B cell (primary cell): Measurements from ENCODE around the gene PTPN13. TPM values are rescaled to one million over a fixed set of nuclear protein-coding genes. Genes with fewer than 3 reads are reported as not detected.

ENCODE experiments used
- ATAC-seq: fragments of 200-7000 bp; cut with Tn5 transposase; one replicate; pipeline ENCODE4 v1.10.0; 2021; ENCODE audit warnings: low read depth, mild to moderate bottlenecking, moderate number of reproducible peaks, moderate library complexity
- CTCF ChIA-PET: fragments of 350-600 bp; sonication (Branson Sonifier 250); formaldehyde crosslinking; loops from one replicate; lab custom pipeline; 2021; ENCODE audit warnings: antibody characterized with exemption, inconsistent platforms; lab: Charles Lee
- POLR2A ChIA-PET: fragments of 350-600 bp; sonication (Branson Sonifier 250); formaldehyde crosslinking; loops from one replicate; lab custom pipeline; 2021; ENCODE audit warnings: antibody characterized with exemption; lab: Charles Lee
- DNase-seq: peaks from one replicate; pipeline ENCODE4 v3.0.0; 2013
- H2AFZ ChIP-seq: 2 replicates; pipeline ENCODE4 v1.6.1; 2012; ENCODE audit warnings: mild to moderate bottlenecking, low read depth, low read length; ENCODE audit not compliant: insufficient read depth, poor library complexity, severe bottlenecking
- H3K27ac ChIP-seq, 2 donors: 1 replicate in 1 of 2; 2 replicates in 1 of 2; pipeline ENCODE4 v1.5.1; 2012 to 2013; ENCODE audit warnings: low read length in 2 of 2, mild to moderate bottlenecking in 2 of 2, moderate library complexity in 1 of 2
- H3K27me3 ChIP-seq, 4 experiments: fragments of 200-600 bp in 1 of 4; sonication (generic) in 1 of 4; replicated peaks in 1 of 4; 1 replicate in 2 of 4; 2 replicates in 2 of 4; pipeline versions ENCODE4 v1.6.1 to v1.7.0; 2013 to 2016; ENCODE audit warnings: low read length in 3 of 4, mild to moderate bottlenecking in 2 of 4, mixed read lengths in 1 of 4, moderate library complexity in 1 of 4; ENCODE audit not compliant: insufficient read depth in 4 of 4, control insufficient read depth in 3 of 4; ENCODE audit errors: control extremely low read depth in 1 of 4
- H3K36me3 ChIP-seq, 2 experiments: replicated peaks in 1 of 2; 1 replicate in 1 of 2; 2 replicates in 1 of 2; pipeline versions ENCODE4 v1.6.1 to v1.7.1; 2013; ENCODE audit warnings: low read length in 1 of 2; ENCODE audit not compliant: insufficient read depth in 2 of 2, control insufficient read depth in 1 of 2; ENCODE audit errors: control extremely low read depth in 1 of 2, extremely low read depth in 1 of 2
- H3K4me1 ChIP-seq, 2 donors: fragments of 200-600 bp in 1 of 2; sonication (generic) in 1 of 2; 1 replicate in 1 of 2; 2 replicates in 1 of 2; pipeline versions ENCODE4 v1.5.1 to v1.6.1; 2013 to 2017; ENCODE audit warnings: low read length in 2 of 2; ENCODE audit not compliant: control insufficient read depth in 2 of 2, insufficient read depth in 2 of 2
- H3K4me2 ChIP-seq: replicated peaks from 2 replicates; pipeline ENCODE3; 2012; ENCODE audit warnings: mild to moderate bottlenecking, low read depth, low read length; ENCODE audit not compliant: poor library complexity, severe bottlenecking
- H3K4me3 ChIP-seq, 5 experiments: fragments of 200-600 bp in 1 of 5; sonication (generic) in 1 of 5; 1 replicate in 3 of 5; 2 replicates in 2 of 5; pipeline versions ENCODE4 v1.5.1 to v1.7.0; 2011 to 2016; ENCODE audit warnings: low read length in 4 of 5, mild to moderate bottlenecking in 4 of 5, low read depth in 2 of 5, control low read depth in 1 of 5, moderate library complexity in 1 of 5; ENCODE audit not compliant: insufficient read depth in 1 of 5; ENCODE audit errors: control extremely low read depth in 1 of 5, extremely low read depth in 1 of 5
- H3K79me2 ChIP-seq: fragments of 200-600 bp; sonication (generic); one replicate; pipeline ENCODE4 v1.6.0; 2016; ENCODE audit warnings: low read length; ENCODE audit not compliant: control insufficient read depth, insufficient read depth
- H3K9ac ChIP-seq: fragments of 200-600 bp; sonication (generic); 2 replicates; pipeline ENCODE4 v1.6.1; 2017; ENCODE audit warnings: mild to moderate bottlenecking, low read length, moderate library complexity
- H3K9me3 ChIP-seq, 3 donors: one replicate each; pipeline versions ENCODE4 v1.6.1 to v1.7.1; 2013; ENCODE audit warnings: low read length in 2 of 3; ENCODE audit not compliant: control insufficient read depth in 2 of 3, insufficient read depth in 1 of 3; ENCODE audit errors: control extremely low read depth in 1 of 3
- H4K20me1 ChIP-seq: 2 replicates; pipeline ENCODE4 v1.6.0; 2012; ENCODE audit warnings: mild to moderate bottlenecking, low read length; ENCODE audit not compliant: insufficient read depth, control insufficient read depth, poor library complexity, severe bottlenecking
- H3K27ac Mint-ChIP-seq: one replicate; pipeline ENCODE4 v1.8.0; 2021; ENCODE audit warnings: mixed read lengths
- H3K27me3 Mint-ChIP-seq: one replicate; pipeline ENCODE4 v1.8.0; 2021; ENCODE audit warnings: mixed read lengths
- H3K4me1 Mint-ChIP-seq: one replicate; pipeline ENCODE4 v1.8.0; 2021; ENCODE audit warnings: mixed read lengths
- H3K4me3 Mint-ChIP-seq: one replicate; pipeline ENCODE4 v1.8.0; 2021; ENCODE audit warnings: mixed read lengths
- H3K9me3 Mint-ChIP-seq: one replicate; pipeline ENCODE4 v1.8.0; 2022; ENCODE audit warnings: mixed read lengths; ENCODE audit not compliant: insufficient read depth
- CTCF ChIP-seq: fragments of 200-600 bp; IDR thresholded peaks from one replicate; pipeline ENCODE4 v1.8.0; 2022; ENCODE audit warnings: antibody characterized with exemption, mild to moderate bottlenecking
- EZH2 ChIP-seq: IDR thresholded peaks from 2 replicates; pipeline ENCODE4 v1.6.1; 2012; ENCODE audit warnings: borderline replicate concordance, low read depth, mild to moderate bottlenecking, moderate library complexity, low read length; ENCODE audit not compliant: insufficient read depth, poor library complexity, severe bottlenecking
- WGBS: methylation state at CpG from one replicate; pipeline ENCODE4 v1.1.5; 2013; ENCODE audit warnings: missing lambda C conversion rate; ENCODE audit not compliant: insufficient coverage; 5-methylcytosine and 5-hydroxymethylcytosine counted together
- intact Hi-C: fragments of 100-400 bp; cut with micrococcal nuclease; formaldehyde crosslinking; loops from one replicate; pipeline ENCODE4 v1.10.0; 2022
- polyA plus RNA-seq: library from polyadenylated mRNA; depleted of rRNA; stranded (reverse); fragments of >200 nt; gene quantifications from 2 replicates; pipeline ENCODE4 v1.2.3, GENCODE V29; 2012
- total RNA-seq, 2 donors: library from RNA; stranded (reverse); fragments of 120-200 nt in 1 of 2; gene quantifications; 1 replicate in 1 of 2; 2 replicates in 1 of 2; pipeline versions ENCODE4 v1.2.3 to v1.2.4, GENCODE V29; 2013 to 2022

The PTPN13 gene
- total and polyA plus RNA-seq, 2 donors (not counting 1 experiment from before 2014, with no cell fraction given), result 0.91 TPM; not detected in 1

GRCh38 chr4:86560447-86560846, 33.7 kb upstream of the PTPN13 start:
- no peak for ATAC-seq
- TF ChIP-seq EZH2 (no peak), CTCF (no peak)
- H3K9ac ChIP-seq, result no peak overlapping the region
- Mint-ChIP-seq H3K4me1 (peaks cover 3% of the 10 kb centered on the region), H3K27me3 (peaks cover 13% of the 10 kb centered on the region), H3K9me3 (no peaks in the 10 kb centered on the region), H3K27ac (no peak overlapping the region), H3K4me3 (no peak overlapping the region)
- H3K27ac ChIP-seq, result no peak overlapping the region
- no CpG with 5 or more reads among the region's 2 CpGs for WGBS
- no peak overlapping the region for H3K4me3 ChIP-seq
- no peaks in the 10 kb centered on the region for H4K20me1 ChIP-seq
- no peak overlapping the region for H2AFZ ChIP-seq
- no peak for DNase-seq
- H3K36me3 ChIP-seq, result no peaks in the 10 kb centered on the region
- ChIA-PET CTCF (no interaction called here), POLR2A (no interaction called here)
- H3K79me2 ChIP-seq, result no peaks in the 10 kb centered on the region
- no peaks in the 10 kb centered on the region for H3K4me1 ChIP-seq
- H3K9me3 ChIP-seq, result no peaks in the 10 kb centered on the region
- H3K27me3 ChIP-seq, result no peaks in the 10 kb centered on the region
- no peak overlapping the region for H3K4me2 ChIP-seq
- intact Hi-C loops, result no loop called here

GRCh38 chr4:86561256-86561655, 32.9 kb upstream of the PTPN13 start:
- Histone ChIP-seq H3K4me2 (no peak overlapping the region), H3K79me2 (no peaks in the 10 kb centered on the region), H3K4me3 (no peak overlapping the region), H4K20me1 (no peaks in the 10 kb centered on the region), H3K27me3 (no peaks in the 10 kb centered on the region), H3K36me3 (no peaks in the 10 kb centered on the region), H3K9me3 (no peaks in the 10 kb centered on the region), H2AFZ (no peak overlapping the region), H3K4me1 (no peaks in the 10 kb centered on the region), H3K27ac (no peak overlapping the region), H3K9ac (no peak overlapping the region)
- intact Hi-C loops, result no loop called here
- ATAC-seq (no peak), DNase-seq (no peak)
- H3K4me1 Mint-ChIP-seq, result peaks cover 3% of the 10 kb centered on the region
- H3K4me3 Mint-ChIP-seq, result no peak overlapping the region
- peaks cover 17% of the 10 kb centered on the region for H3K27me3 Mint-ChIP-seq
- no peak overlapping the region for H3K27ac Mint-ChIP-seq
- POLR2A ChIA-PET, result no interaction called here
- WGBS, result no CpG with 5 or more reads among the region's 1 CpG
- CTCF ChIA-PET, result no interaction called here
- TF ChIP-seq EZH2 (no peak), CTCF (no peak)
- no peaks in the 10 kb centered on the region for H3K9me3 Mint-ChIP-seq
